ENCODE data around the gene AKNA.

Gene AKNA

DNA sequence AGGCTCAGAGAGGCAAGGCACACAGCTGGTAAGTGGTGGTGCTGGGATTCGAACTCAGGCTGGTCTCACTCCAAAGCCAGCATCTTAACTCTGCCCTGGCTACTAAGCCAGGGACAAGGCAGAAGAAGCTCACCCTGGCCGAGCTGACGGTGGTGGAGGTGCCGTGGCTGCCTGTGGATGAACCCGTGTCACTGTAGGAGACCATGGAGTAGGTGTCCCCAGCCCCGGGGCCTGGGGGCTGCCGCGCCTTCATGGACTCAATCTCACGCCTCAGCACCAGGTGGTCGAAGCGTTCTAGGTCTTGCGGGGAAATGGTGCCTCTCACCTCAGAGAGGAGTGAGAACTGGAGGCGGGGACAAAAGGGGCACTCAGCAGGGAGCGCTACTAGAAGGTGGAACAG is 35.4 kb upstream of the AKNA start:
- TF ChIP-seq, protein P1, sequence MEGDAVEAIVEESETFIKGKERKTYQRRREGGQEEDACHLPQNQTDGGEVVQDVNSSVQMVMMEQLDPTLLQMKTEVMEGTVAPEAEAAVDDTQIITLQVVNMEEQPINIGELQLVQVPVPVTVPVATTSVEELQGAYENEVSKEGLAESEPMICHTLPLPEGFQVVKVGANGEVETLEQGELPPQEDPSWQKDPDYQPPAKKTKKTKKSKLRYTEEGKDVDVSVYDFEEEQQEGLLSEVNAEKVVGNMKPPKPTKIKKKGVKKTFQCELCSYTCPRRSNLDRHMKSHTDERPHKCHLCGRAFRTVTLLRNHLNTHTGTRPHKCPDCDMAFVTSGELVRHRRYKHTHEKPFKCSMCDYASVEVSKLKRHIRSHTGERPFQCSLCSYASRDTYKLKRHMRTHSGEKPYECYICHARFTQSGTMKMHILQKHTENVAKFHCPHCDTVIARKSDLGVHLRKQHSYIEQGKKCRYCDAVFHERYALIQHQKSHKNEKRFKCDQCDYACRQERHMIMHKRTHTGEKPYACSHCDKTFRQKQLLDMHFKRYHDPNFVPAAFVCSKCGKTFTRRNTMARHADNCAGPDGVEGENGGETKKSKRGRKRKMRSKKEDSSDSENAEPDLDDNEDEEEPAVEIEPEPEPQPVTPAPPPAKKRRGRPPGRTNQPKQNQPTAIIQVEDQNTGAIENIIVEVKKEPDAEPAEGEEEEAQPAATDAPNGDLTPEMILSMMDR (IDR thresholded peaks at IDR 0.05), result no peak
- H3K4me1 ChIP-seq, result no peaks in the 10 kb centered on the region
- no peak overlapping the region for H3K4me3 ChIP-seq
- intact Hi-C loops (cut with DNase I; ENCODE audit: low total_unique reads), result no loop called here
- peaks cover 0 to 12% of the 10 kb centered on the region in 2 donors for H3K27me3 ChIP-seq
- no peak for DNase-seq
- H3K36me3 ChIP-seq, result no peaks in the 10 kb centered on the region
- no peak overlapping the region for H3K27ac ChIP-seq
- H3K9me3 ChIP-seq, result no peaks in the 10 kb centered on the region

DNA sequence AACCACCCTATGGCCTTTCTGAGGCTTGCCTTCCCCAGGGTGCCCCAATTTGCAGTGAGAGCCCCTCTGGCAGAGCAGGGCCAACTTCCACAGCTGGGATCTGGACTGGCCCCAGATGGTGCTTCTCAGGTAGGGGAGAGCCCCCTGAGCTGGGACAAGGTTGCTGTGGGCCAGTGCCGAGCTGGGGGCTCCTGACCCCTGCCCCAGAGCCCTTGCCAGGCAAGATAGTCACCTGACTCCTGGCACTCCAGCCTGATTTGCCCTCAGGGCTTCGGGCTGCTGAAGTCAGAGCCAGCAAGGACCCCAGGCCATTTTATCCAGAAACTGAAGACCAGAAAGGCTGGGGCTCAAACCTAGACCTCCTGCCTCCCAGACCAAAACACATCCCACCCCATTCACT is 33.4 kb upstream of the AKNA start:
- H3K9me3 ChIP-seq, result no peaks in the 10 kb centered on the region
- DNase-seq, result peak in 1 of 2 donors; percentile 53
- H3K36me3 ChIP-seq, result no peaks in the 10 kb centered on the region
- intact Hi-C loops (cut with DNase I; ENCODE audit: low total_unique reads), result no loop called here
- H3K27ac ChIP-seq, result no peak overlapping the region
- H3K4me1 ChIP-seq, result no peaks in the 10 kb centered on the region
- TF ChIP-seq, protein P1 (IDR thresholded peaks at IDR 0.05), result no peak
- peaks cover 0 to 12% of the 10 kb centered on the region in 2 donors for H3K27me3 ChIP-seq
- H3K4me3 ChIP-seq, result no peak overlapping the region

DNA sequence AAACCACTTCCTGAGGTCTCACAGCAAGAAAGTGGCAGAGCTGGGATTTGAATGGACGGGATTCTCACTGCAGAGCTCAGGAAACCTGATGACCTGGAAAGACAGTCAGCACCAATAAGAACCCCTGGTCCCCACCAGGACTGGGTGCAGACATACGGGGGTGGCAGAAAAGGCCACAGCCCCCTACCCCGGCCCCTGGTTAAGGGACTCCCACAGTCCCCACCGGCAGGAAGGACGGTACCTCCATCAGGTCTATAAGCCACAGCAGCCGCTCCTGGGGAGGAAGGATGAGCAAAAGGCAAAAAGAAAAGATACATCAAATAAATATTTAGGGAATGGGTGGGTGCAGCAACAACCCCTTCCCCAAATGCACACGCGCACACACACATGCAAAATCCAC is 32.0 kb upstream of the AKNA start:
- Histone ChIP-seq H3K27ac (no peak overlapping the region), H3K9me3 (no peaks in the 10 kb centered on the region), H3K4me1 (no peaks in the 10 kb centered on the region), H3K4me3 (no peak overlapping the region), H3K36me3 (no peaks in the 10 kb centered on the region), H3K27me3 (peaks cover 0 to 12% of the 10 kb centered on the region in 2 donors)
- intact Hi-C loops (cut with DNase I; ENCODE audit: low total_unique reads), result no loop called here
- peak in 1 of 2 donors; percentile 55 for DNase-seq
- TF ChIP-seq, protein P1 (IDR thresholded peaks at IDR 0.05), result no peak

DNA sequence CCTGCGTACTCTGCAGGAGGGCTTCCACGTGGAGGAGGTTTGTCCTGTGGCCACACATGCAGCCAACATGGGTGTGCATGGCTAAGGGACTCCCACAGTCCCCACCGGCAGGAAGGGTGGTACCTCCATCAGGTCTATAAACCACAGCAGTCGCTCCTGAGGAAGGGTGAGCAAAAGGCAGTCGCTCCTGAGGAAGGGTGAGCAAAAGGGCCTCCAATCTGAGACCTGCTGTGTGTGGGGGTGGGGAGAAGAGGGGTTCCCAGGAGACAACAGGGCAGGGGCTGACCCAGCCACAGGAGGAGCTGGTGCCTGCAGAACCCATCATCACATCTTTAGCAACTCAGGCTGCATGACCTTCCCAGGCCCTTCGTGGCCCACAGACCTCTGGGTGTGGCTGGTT is 30.3 kb upstream of the AKNA start:
- Histone ChIP-seq H3K27me3 (peaks cover 0 to 2% of the 10 kb centered on the region in 2 donors), H3K4me3 (no peak overlapping the region), H3K36me3 (no peaks in the 10 kb centered on the region), H3K4me1 (peaks cover 0 to 15% (median 4%) of the 10 kb centered on the region in 4 donors), H3K9me3 (no peaks in the 10 kb centered on the region), H3K27ac (no peak overlapping the region)
- no peak for DNase-seq
- TF ChIP-seq, protein P1 (IDR thresholded peaks at IDR 0.05), result no peak
- intact Hi-C loops (cut with DNase I; ENCODE audit: low total_unique reads), result no loop called here

DNA sequence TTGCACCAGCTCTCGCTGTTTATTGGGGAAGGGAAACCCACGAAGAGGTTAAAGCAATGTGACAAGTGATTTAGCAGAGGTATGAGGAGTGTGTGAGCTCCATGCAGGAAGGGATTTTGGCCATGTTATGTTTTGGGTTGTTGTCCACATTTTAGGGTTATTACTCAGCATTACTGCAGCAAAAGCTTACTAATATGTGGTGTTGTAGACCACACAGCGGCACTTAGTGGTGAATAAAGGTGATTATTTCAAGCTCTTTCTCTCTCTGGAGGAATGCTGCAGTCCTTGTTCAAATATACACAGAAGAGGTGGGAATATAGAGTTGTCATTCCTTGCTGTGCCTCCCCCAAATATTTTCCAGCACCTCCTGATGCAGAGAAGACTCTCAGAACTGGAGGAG is 29.7 kb upstream of the AKNA start:
- DNase-seq, result no peak
- Histone ChIP-seq H3K36me3 (no peaks in the 10 kb centered on the region), H3K4me3 (no peak overlapping the region), H3K9me3 (no peaks in the 10 kb centered on the region), H3K4me1 (peaks cover 0 to 15% (median 4%) of the 10 kb centered on the region in 4 donors), H3K27me3 (no peaks in the 10 kb centered on the region), H3K27ac (no peak overlapping the region)
- TF ChIP-seq, protein P1 (IDR thresholded peaks at IDR 0.05), result no peak
- intact Hi-C loops (cut with DNase I; ENCODE audit: low total_unique reads), result no loop called here

DNA sequence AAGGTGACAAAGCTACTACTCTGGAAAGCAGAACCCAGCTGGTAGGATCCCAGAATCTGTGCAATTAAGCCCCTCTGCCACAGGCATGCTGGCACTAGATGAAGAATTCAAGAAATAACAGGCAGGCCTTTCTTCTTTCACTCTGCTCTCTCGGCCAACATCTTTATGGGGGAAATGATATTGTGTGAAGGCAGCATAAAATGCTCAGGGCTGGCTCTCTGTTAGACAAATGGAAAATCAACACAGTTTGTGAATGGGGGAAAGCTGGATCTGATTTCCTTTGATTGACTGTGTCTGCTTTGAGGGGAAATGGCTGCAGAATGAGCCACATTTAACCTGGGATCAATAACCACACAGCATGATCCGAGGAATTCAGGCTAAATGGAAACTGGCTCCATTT is 29.1 kb upstream of the AKNA start:
- Histone ChIP-seq H3K27me3 (no peaks in the 10 kb centered on the region), H3K4me3 (no peak overlapping the region), H3K4me1 (peaks cover 0 to 15% (median 4%) of the 10 kb centered on the region in 4 donors), H3K36me3 (no peaks in the 10 kb centered on the region), H3K27ac (no peak overlapping the region), H3K9me3 (no peaks in the 10 kb centered on the region)
- no peak for DNase-seq
- intact Hi-C loops (cut with DNase I; ENCODE audit: low total_unique reads), result no loop called here
- TF ChIP-seq, protein P1 (IDR thresholded peaks at IDR 0.05), result no peak

Measured in tibial artery (tissue), 4 donors.